K562 (cell line): ENCODE results near the gene P2RX3. TPM values are rescaled to one million over a fixed set of nuclear protein-coding genes. Genes with fewer than 3 reads are reported as not detected.

Source experiments
- ATAC-seq: fragments of 200-7000 bp; cut with Tn5 transposase; 3 replicates; pipeline ENCODE4 v1.9.1; 2020; ENCODE audit warnings: moderate library complexity
- BruUV-seq: library from RNA; stranded (reverse); fragments of 400-500 nt; replicated peaks from 2 replicates; lab custom pipeline; 2021; lab: Mats Ljungman, UMichigan
- CTCF ChIA-PET: fragments of 300-600 bp; formaldehyde crosslinking; extraction: SDS; loops from one replicate; lab custom pipeline; 2021; ENCODE audit warnings: low intra/inter-chr PET ratio; lab: Yijun Ruan, JAX
- POLR2A ChIA-PET: fragments of 300-600, 350-650 bp; sonication (Branson Sonifier 250); formaldehyde crosslinking; extraction: SDS; loops from one replicate; lab custom pipeline; 2021; ENCODE audit warnings: antibody characterized with exemption, inconsistent platforms; lab: Yijun Ruan, JAX
- DNase-seq, 4 experiments: peaks; one replicate each; pipeline versions ENCODE4 v3.0.0 to v3.0.0-alpha.2; 2011 to 2018; ENCODE audit warnings: low spot score in 3 of 4, mixed read lengths in 3 of 4; ENCODE audit errors: extremely low read depth in 1 of 4
- FAIRE-seq: peaks from 2 replicates; lab custom pipeline; 2011; peaks lifted over from hg19 to GRCh38; lab: Jason Lieb, UNC
- H2AFZ ChIP-seq: 2 replicates; pipeline ENCODE4 v1.6.0; 2011; ENCODE audit warnings: low read depth, low read length, control low read depth, inconsistent platforms
- H3K27ac ChIP-seq: fragments of 200-600 bp; 3 replicates; pipeline ENCODE4 v1.8.0; 2011; ENCODE audit warnings: low read depth, mild to moderate bottlenecking, control low read depth, inconsistent platforms, low read length, moderate library complexity, mixed read lengths; ENCODE audit errors: extremely low read depth
- H3K27me3 ChIP-seq, 2 experiments: fragments of 300-600 bp in 1 of 2; 2 replicates in 1 of 2; 3 replicates in 1 of 2; pipeline versions ENCODE4 v1.6.0 to v1.8.0; 2011; ENCODE audit warnings: inconsistent platforms in 2 of 2, low read length in 2 of 2, mild to moderate bottlenecking in 1 of 2, mixed read lengths in 1 of 2, moderate library complexity in 1 of 2; ENCODE audit not compliant: control insufficient read depth in 2 of 2, insufficient read depth in 2 of 2
- H3K36me3 ChIP-seq: fragments of 300-600 bp; 3 replicates; pipeline ENCODE4 v1.8.0; 2011; ENCODE audit warnings: mild to moderate bottlenecking, low read length, inconsistent platforms; ENCODE audit not compliant: control insufficient read depth, insufficient read depth
- H3K4me1 ChIP-seq, 2 experiments: fragments of 200-600 bp in 1 of 2; replicated peaks in 1 of 2; 2 replicates in 1 of 2; 3 replicates in 1 of 2; pipeline versions ENCODE4 v1.5.1 to v1.8.0; 2011; ENCODE audit warnings: inconsistent platforms in 2 of 2, low read length in 2 of 2, mild to moderate bottlenecking in 1 of 2, mixed read lengths in 1 of 2, moderate library complexity in 1 of 2; ENCODE audit not compliant: control insufficient read depth in 2 of 2, insufficient read depth in 2 of 2
- H3K4me2 ChIP-seq: 2 replicates; pipeline ENCODE4 v1.6.1; 2011; ENCODE audit warnings: low read length, control low read depth, inconsistent platforms, mixed read lengths; ENCODE audit not compliant: insufficient read depth
- H3K4me3 ChIP-seq: fragments of 200-600 bp; sonication (generic), shearing (Covaris generic); 2 replicates; pipeline ENCODE4 v1.5.1; 2016; ENCODE audit warnings: control low read depth, inconsistent platforms
- H3K79me2 ChIP-seq: fragments of 200-600 bp; 3 replicates; pipeline ENCODE4 v1.8.0; 2011; ENCODE audit warnings: low read length, inconsistent platforms; ENCODE audit not compliant: control insufficient read depth, insufficient read depth
- H3K9ac ChIP-seq, 2 experiments: 2 replicates each; pipeline versions ENCODE4 v1.6.0 to v1.6.1; 2011; ENCODE audit warnings: low read depth in 2 of 2, low read length in 2 of 2, control low read depth in 1 of 2, inconsistent platforms in 1 of 2, mild to moderate bottlenecking in 1 of 2, mixed read lengths in 1 of 2; ENCODE audit not compliant: insufficient read depth in 1 of 2
- H3K9me1 ChIP-seq: one replicate; pipeline ENCODE4 v1.6.0; 2011; ENCODE audit warnings: inconsistent platforms, mild to moderate bottlenecking, low read length, moderate library complexity; ENCODE audit not compliant: control insufficient read depth, insufficient read depth
- H3K9me3 ChIP-seq: replicated peaks from 2 replicates; pipeline ENCODE4 v1.5.1; 2011; ENCODE audit warnings: low read depth, low read length, inconsistent platforms; ENCODE audit not compliant: control insufficient read depth, insufficient read depth
- H4K20me1 ChIP-seq: replicated peaks from 2 replicates; pipeline ENCODE4 v1.6.1; 2011; ENCODE audit warnings: low read length, inconsistent platforms, mixed read lengths; ENCODE audit not compliant: control insufficient read depth, insufficient read depth
- ETV5 ChIP-seq: sonication (generic); formaldehyde crosslinking; IDR thresholded peaks from 2 replicates; pipeline ENCODE4 v1.4.0; 2020; ENCODE audit warnings: low read depth, mild to moderate bottlenecking, missing genetic modification reagents
- PML ChIP-seq: IDR thresholded peaks from 2 replicates; pipeline ENCODE4 v1.6.1; 2012; ENCODE audit warnings: low read length, inconsistent platforms
- POLR2A ChIP-seq: fragments of 450-650 bp; conservative IDR thresholded peaks from 2 replicates; pipeline ENCODE4 v1.6.1; 2016
- RBFOX2 ChIP-seq: fragments of 200-400 bp; formaldehyde crosslinking; IDR thresholded peaks from 2 replicates; pipeline ENCODE4 v1.6.1; 2017; ENCODE audit warnings: low read depth, mild to moderate bottlenecking, low read length, moderate library complexity
- USF2 ChIP-seq: sonication (generic); formaldehyde crosslinking; IDR thresholded peaks from 2 replicates; pipeline ENCODE4 v1.5.0; 2020; ENCODE audit warnings: missing genetic modification reagents
- ZNF263 ChIP-seq: sonication (generic); formaldehyde crosslinking; IDR thresholded peaks from 2 replicates; pipeline ENCODE4 v1.8.0; 2022; ENCODE audit warnings: mild to moderate bottlenecking, missing genetic modification reagents, borderline replicate concordance
- WGBS: fragments of 100-300 bp; shearing (Covaris generic); methylation state at CpG from one replicate; pipeline ENCODE4 v1.1.6; 2016; ENCODE audit warnings: low coverage, mixed read lengths; ENCODE audit not compliant: insufficient coverage; ENCODE audit errors: missing lambda C conversion rate; 5-methylcytosine and 5-hydroxymethylcytosine counted together
- in situ Hi-C: fragments of 300-500 bp; cut with MboI; formaldehyde crosslinking; loops from 4 replicates; pipeline ENCODE4 v1.15.0; 2018; ENCODE audit warnings: inconsistent platforms, mixed read lengths
- intact Hi-C: fragments of 100-400 bp; cut with micrococcal nuclease; formaldehyde crosslinking; loops from 2 replicates; pipeline ENCODE4 v1.14.2; 2022
- polyA plus RNA-seq, 8 experiments: library from polyadenylated mRNA; depleted of rRNA in 4 of 8; stranded (reverse) in 5 of 8; unstranded in 3 of 8; fragments of >200 nt; fragmentation: Nextera tagmentation in 2 of 8; fragmentation: Illumina TruSeq in 1 of 8; extraction: Ambion mirVana in 2 of 8; extraction: Trizol in 1 of 8; gene quantifications; 2 replicates each; pipeline versions ENCODE4 v1.2.1 to v1.2.3, GENCODE V29; 2011 to 2014; ENCODE audit warnings: inconsistent platforms in 1 of 8, missing spikeins in 1 of 8
- total RNA-seq, 7 experiments: library from RNA; depleted of rRNA in 6 of 7; stranded (reverse); fragments of >200 nt in 6 of 7; fragmentation: Illumina TruSeq in 2 of 7; extraction: Trizol in 2 of 7; gene quantifications; 2 replicates each; pipeline versions ENCODE4 v1.2.1 to v1.2.3, GENCODE V29; 2011 to 2021; ENCODE audit warnings: low replicate concordance in 1 of 7

P2RX3 gene
- total and polyA plus RNA-seq, 9 of the 15 experiments (the other 6 are each of a cell fraction or from before 2014, with no cell fraction given), result not detected

GRCh38 chr11:57421066-57421465 lies 82.9 kb downstream of the P2RX3 start:
- DNase-seq (no peak), ATAC-seq (no peak), FAIRE-seq (no peak)
- Histone ChIP-seq H3K79me2 (peaks cover 97% of the 10 kb centered on the region), H2AFZ (no peak overlapping the region), H3K4me1 (peaks cover 25 to 27% of the 10 kb centered on the region in 2 experiments; a peak in 4 of 5 replicates), H3K9me3 (no peaks in the 10 kb centered on the region), H4K20me1 (peaks cover 20% of the 10 kb centered on the region), H3K9me1 (peaks cover 7% of the 10 kb centered on the region), H3K27me3 (no peaks in the 10 kb centered on the region), H3K4me2 (no peak overlapping the region), H3K9ac (no peak overlapping the region), H3K27ac (no peak overlapping the region; the same call in 2 of the 3 replicates), H3K4me3 (no peak overlapping the region), H3K36me3 (peaks cover 96% of the 10 kb centered on the region)
- ChIA-PET POLR2A (interaction anchor here (0.6 to 1.4 kb wide), 5 partner anchors 50 to 1323 kb away, joined by 3 to 4 read pairs (median 3); partner anchors contain the start of gene SLC43A1), CTCF (no interaction called here)
- intact Hi-C loops, result no loop called here
- BruUV-seq, result no TSS peak
- 91% methylated on average over 4 of the region's 4 CpGs for WGBS
- in situ Hi-C loops, result no loop called here
- peak; percentile 55 for TF ChIP-seq RBFOX2
- TF ChIP-seq POLR2A, result peak; percentile 31; the same call in 1 of the 2 replicates
- 0 out of 2 replicates have a peak, but pooled peaks have one; percentile 61 for TF ChIP-seq ETV5 (CRISPR knock-in tag)
- no peak for TF ChIP-seq ZNF263 (CRISPR knock-in tag)

DNA sequence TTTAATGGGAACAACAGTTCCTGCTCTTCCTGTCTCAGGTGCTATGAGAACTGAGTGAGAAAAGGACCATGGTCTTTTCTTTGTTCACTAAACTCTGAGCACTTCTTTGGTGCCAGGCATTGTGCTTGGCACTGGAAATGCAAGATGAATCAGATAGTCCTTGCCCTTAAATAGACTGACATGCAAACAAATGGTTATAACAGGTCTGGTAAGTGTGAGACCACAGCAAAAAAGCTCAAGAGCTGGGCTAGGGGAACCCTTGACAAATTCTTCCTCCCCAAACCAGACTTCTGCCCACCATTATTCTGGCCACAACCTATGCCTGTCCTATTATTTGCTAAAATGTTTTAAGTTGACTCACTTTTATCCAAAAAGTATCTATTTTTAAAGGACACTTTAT lies 83.7 kb downstream of the P2RX3 start:
- POLR2A ChIA-PET, result interaction anchor here (0.7 to 0.8 kb wide), 2 partner anchors 219 to 1322 kb away, joined by 3 read pairs; no protein-coding TSS in a partner anchor
- intact Hi-C loops (no loop called here), in situ Hi-C loops (no loop called here)
- ATAC-seq (no peak), DNase-seq (no peak), FAIRE-seq (no peak)
- no peak overlapping the region for H3K9ac ChIP-seq
- CTCF ChIA-PET, result no interaction called here
- peaks cover 97% of the 10 kb centered on the region for H3K79me2 ChIP-seq
- H3K9me3 ChIP-seq, result no peaks in the 10 kb centered on the region
- TF ChIP-seq USF2 (CRISPR knock-in tag) (no peak), PML (peak; percentile 6; the same call in 1 of the 2 replicates)
- no peak overlapping the region for H3K4me3 ChIP-seq
- H3K27ac ChIP-seq, result peak overlapping the region; percentile 18; the same call in 1 of the 3 replicates
- H3K9me1 ChIP-seq, result peaks cover 7% of the 10 kb centered on the region
- H4K20me1 ChIP-seq, result peaks cover 20% of the 10 kb centered on the region
- peaks cover 94% of the 10 kb centered on the region for H3K36me3 ChIP-seq
- H3K4me1 ChIP-seq, result peaks cover 28 to 31% of the 10 kb centered on the region in 2 experiments; a peak in 4 of 5 replicates
- BruUV-seq, result no TSS peak
- H3K27me3 ChIP-seq, result no peaks in the 10 kb centered on the region
- H2AFZ ChIP-seq, result no peak overlapping the region
- H3K4me2 ChIP-seq, result no peak overlapping the region

Other genes with a start within 250 kb of the P2RX3 start
Only the 7 nearest of the 12 such genes appear.
- 0.50 and 0.86 TPM in 2 replicates for gene APLNR, start 101.1 kb upstream of the P2RX3 start, total RNA-seq (2014; rRNA removed)
- gene APLNR, start 101.1 kb upstream of the P2RX3 start, total RNA-seq (2014; rRNA removed; fragmentation: Illumina TruSeq; extraction: Trizol), result 0.58 and 0.61 TPM in 2 replicates
- 0.65 and 0.72 TPM in 2 replicates for gene APLNR, start 101.1 kb upstream of the P2RX3 start, total RNA-seq (2015; rRNA removed; fragmentation: Illumina TruSeq; extraction: Trizol)
- 1.9 and 2.0 TPM in 2 replicates for gene APLNR, start 101.1 kb upstream of the P2RX3 start, total RNA-seq (2021)
- gene APLNR, start 101.1 kb upstream of the P2RX3 start, polyA plus RNA-seq (2011; rRNA removed), result 2.0 and 2.1 TPM in 2 replicates
- 1.7 and 1.9 TPM in 2 replicates for gene APLNR, start 101.1 kb upstream of the P2RX3 start, polyA plus RNA-seq (2014; fragmentation: Illumina TruSeq; extraction: Trizol)
- under 1 TPM; 0.15 to 0.41 TPM for gene APLNR, start 101.1 kb upstream of the P2RX3 start, polyA plus RNA-seq (2014; fragmentation: Nextera tagmentation; extraction: Ambion mirVana)
- 0.94 and 1.4 TPM in 2 replicates for gene APLNR, start 101.1 kb upstream of the P2RX3 start, polyA plus RNA-seq (2014; rRNA removed)
- gene TNKS1BP1, start 13.4 kb upstream of the P2RX3 start, total RNA-seq (2014; rRNA removed), result 16.2 and 20.2 TPM in 2 replicates
- 10.9 and 11.2 TPM in 2 replicates for gene TNKS1BP1, start 13.4 kb upstream of the P2RX3 start, total RNA-seq (2014; rRNA removed; fragmentation: Illumina TruSeq; extraction: Trizol)
- gene TNKS1BP1, start 13.4 kb upstream of the P2RX3 start, total RNA-seq (2015; rRNA removed; fragmentation: Illumina TruSeq; extraction: Trizol), result 8.0 and 10.3 TPM in 2 replicates
- gene TNKS1BP1, start 13.4 kb upstream of the P2RX3 start, total RNA-seq (2021), result 35.0 and 47.2 TPM in 2 replicates
- gene TNKS1BP1, start 13.4 kb upstream of the P2RX3 start, polyA plus RNA-seq (2011; rRNA removed), result 7.3 and 14.1 TPM in 2 replicates
- gene TNKS1BP1, start 13.4 kb upstream of the P2RX3 start, polyA plus RNA-seq (2014; fragmentation: Illumina TruSeq; extraction: Trizol), result 29.9 and 31.4 TPM in 2 replicates
- gene TNKS1BP1, start 13.4 kb upstream of the P2RX3 start, polyA plus RNA-seq (2014; fragmentation: Nextera tagmentation; extraction: Ambion mirVana), result 1 to 10 TPM; 1.1 to 1.2 TPM
- gene TNKS1BP1, start 13.4 kb upstream of the P2RX3 start, polyA plus RNA-seq (2014; rRNA removed), result 19.5 and 23.8 TPM in 2 replicates
- 257 and 316 TPM in 2 replicates for gene SSRP1, start 2.5 kb upstream of the P2RX3 start, total RNA-seq (2014; rRNA removed)
- 216 and 243 TPM in 2 replicates for gene SSRP1, start 2.5 kb upstream of the P2RX3 start, total RNA-seq (2014; rRNA removed; fragmentation: Illumina TruSeq; extraction: Trizol)
- 259 and 269 TPM in 2 replicates for gene SSRP1, start 2.5 kb upstream of the P2RX3 start, total RNA-seq (2015; rRNA removed; fragmentation: Illumina TruSeq; extraction: Trizol)
- gene SSRP1, start 2.5 kb upstream of the P2RX3 start, total RNA-seq (2021), result 224 and 245 TPM in 2 replicates
- gene SSRP1, start 2.5 kb upstream of the P2RX3 start, polyA plus RNA-seq (2011; rRNA removed), result 232 and 251 TPM in 2 replicates
- gene SSRP1, start 2.5 kb upstream of the P2RX3 start, polyA plus RNA-seq (2014; fragmentation: Illumina TruSeq; extraction: Trizol), result 314 and 416 TPM in 2 replicates
- gene SSRP1, start 2.5 kb upstream of the P2RX3 start, polyA plus RNA-seq (2014; fragmentation: Nextera tagmentation; extraction: Ambion mirVana), result 10 to 100 TPM; 91.1 to 96.0 TPM
- 224 and 238 TPM in 2 replicates for gene SSRP1, start 2.5 kb upstream of the P2RX3 start, polyA plus RNA-seq (2014; rRNA removed)
- not detected in 2 replicates for gene PRG3, start 42.8 kb downstream of the P2RX3 start, total RNA-seq (2014; rRNA removed)
- gene PRG3, start 42.8 kb downstream of the P2RX3 start, total RNA-seq (2014; rRNA removed; fragmentation: Illumina TruSeq; extraction: Trizol), result not detected in 2 replicates
- gene PRG3, start 42.8 kb downstream of the P2RX3 start, total RNA-seq (2015; rRNA removed; fragmentation: Illumina TruSeq; extraction: Trizol), result 0.18 TPM in 1 of 2 replicates, not detected in the other
- not detected in 2 replicates for gene PRG3, start 42.8 kb downstream of the P2RX3 start, total RNA-seq (2021)
- not detected in 2 replicates for gene PRG3, start 42.8 kb downstream of the P2RX3 start, polyA plus RNA-seq (2011; rRNA removed)
- gene PRG3, start 42.8 kb downstream of the P2RX3 start, polyA plus RNA-seq (2014; fragmentation: Illumina TruSeq; extraction: Trizol), result not detected in 2 replicates
- under 1 TPM; 0.38 to 0.55 TPM for gene PRG3, start 42.8 kb downstream of the P2RX3 start, polyA plus RNA-seq (2014; fragmentation: Nextera tagmentation; extraction: Ambion mirVana)
- not detected in 2 replicates for gene PRG3, start 42.8 kb downstream of the P2RX3 start, polyA plus RNA-seq (2014; rRNA removed)
- gene PRG2, start 52.3 kb downstream of the P2RX3 start, total RNA-seq (2014; rRNA removed), result 18.5 and 33.0 TPM in 2 replicates
- gene PRG2, start 52.3 kb downstream of the P2RX3 start, total RNA-seq (2014; rRNA removed; fragmentation: Illumina TruSeq; extraction: Trizol), result 23.6 and 29.8 TPM in 2 replicates
- gene PRG2, start 52.3 kb downstream of the P2RX3 start, total RNA-seq (2015; rRNA removed; fragmentation: Illumina TruSeq; extraction: Trizol), result 44.8 and 50.1 TPM in 2 replicates
- 16.4 and 30.5 TPM in 2 replicates for gene PRG2, start 52.3 kb downstream of the P2RX3 start, total RNA-seq (2021)
- gene PRG2, start 52.3 kb downstream of the P2RX3 start, polyA plus RNA-seq (2011; rRNA removed), result 1.8 and 7.2 TPM in 2 replicates
- gene PRG2, start 52.3 kb downstream of the P2RX3 start, polyA plus RNA-seq (2014; fragmentation: Illumina TruSeq; extraction: Trizol), result 23.3 and 24.4 TPM in 2 replicates
- 10 to 100 TPM; 42.9 to 78.0 TPM for gene PRG2, start 52.3 kb downstream of the P2RX3 start, polyA plus RNA-seq (2014; fragmentation: Nextera tagmentation; extraction: Ambion mirVana)
- 26.6 and 31.8 TPM in 2 replicates for gene PRG2, start 52.3 kb downstream of the P2RX3 start, polyA plus RNA-seq (2014; rRNA removed)
- 98.9 and 141 TPM in 2 replicates for gene SLC43A3, start 88.8 kb downstream of the P2RX3 start, total RNA-seq (2014; rRNA removed)
- gene SLC43A3, start 88.8 kb downstream of the P2RX3 start, total RNA-seq (2014; rRNA removed; fragmentation: Illumina TruSeq; extraction: Trizol), result 120 and 132 TPM in 2 replicates
- gene SLC43A3, start 88.8 kb downstream of the P2RX3 start, total RNA-seq (2015; rRNA removed; fragmentation: Illumina TruSeq; extraction: Trizol), result 135 and 143 TPM in 2 replicates
- gene SLC43A3, start 88.8 kb downstream of the P2RX3 start, total RNA-seq (2021), result 254 and 257 TPM in 2 replicates
- gene SLC43A3, start 88.8 kb downstream of the P2RX3 start, polyA plus RNA-seq (2011; rRNA removed), result 141 and 235 TPM in 2 replicates
- 244 and 281 TPM in 2 replicates for gene SLC43A3, start 88.8 kb downstream of the P2RX3 start, polyA plus RNA-seq (2014; fragmentation: Illumina TruSeq; extraction: Trizol)
- 100 to 1,000 TPM in 1 of 2 experiments, 10 to 100 TPM in 1; 63.7 to 216 TPM for gene SLC43A3, start 88.8 kb downstream of the P2RX3 start, polyA plus RNA-seq (2014; fragmentation: Nextera tagmentation; extraction: Ambion mirVana)
- 139 and 160 TPM in 2 replicates for gene SLC43A3, start 88.8 kb downstream of the P2RX3 start, polyA plus RNA-seq (2014; rRNA removed)
- 0.29 TPM in 1 of 2 replicates, not detected in the other for gene RTN4RL2, start 122.2 kb downstream of the P2RX3 start, total RNA-seq (2014; rRNA removed)
- gene RTN4RL2, start 122.2 kb downstream of the P2RX3 start, total RNA-seq (2014; rRNA removed; fragmentation: Illumina TruSeq; extraction: Trizol), result not detected in 2 replicates
- 0.07 TPM in 1 of 2 replicates, not detected in the other for gene RTN4RL2, start 122.2 kb downstream of the P2RX3 start, total RNA-seq (2015; rRNA removed; fragmentation: Illumina TruSeq; extraction: Trizol)
- 1.8 and 1.9 TPM in 2 replicates for gene RTN4RL2, start 122.2 kb downstream of the P2RX3 start, total RNA-seq (2021)
- gene RTN4RL2, start 122.2 kb downstream of the P2RX3 start, polyA plus RNA-seq (2011; rRNA removed), result 0.06 and 0.30 TPM in 2 replicates
- gene RTN4RL2, start 122.2 kb downstream of the P2RX3 start, polyA plus RNA-seq (2014; fragmentation: Illumina TruSeq; extraction: Trizol), result 0.34 and 1.1 TPM in 2 replicates
- gene RTN4RL2, start 122.2 kb downstream of the P2RX3 start, polyA plus RNA-seq (2014; fragmentation: Nextera tagmentation; extraction: Ambion mirVana), result not detected
- 0.69 and 0.82 TPM in 2 replicates for gene RTN4RL2, start 122.2 kb downstream of the P2RX3 start, polyA plus RNA-seq (2014; rRNA removed)